B cell (primary cell): ENCODE data around the gene WBP1L. TPM values are rescaled to one million over a fixed set of nuclear protein-coding genes. Genes with fewer than 3 reads are reported as not detected.

Experiments used
- ATAC-seq: fragments of 200-7000 bp; cut with Tn5 transposase; one replicate; pipeline ENCODE4 v1.10.0; 2021; ENCODE audit warnings: low read depth, mild to moderate bottlenecking, moderate number of reproducible peaks, moderate library complexity
- CTCF ChIA-PET: fragments of 350-600 bp; sonication (Branson Sonifier 250); formaldehyde crosslinking; loops from one replicate; lab custom pipeline; 2021; ENCODE audit warnings: antibody characterized with exemption, inconsistent platforms; lab: Charles Lee
- POLR2A ChIA-PET: fragments of 350-600 bp; sonication (Branson Sonifier 250); formaldehyde crosslinking; loops from one replicate; lab custom pipeline; 2021; ENCODE audit warnings: antibody characterized with exemption; lab: Charles Lee
- DNase-seq: peaks from one replicate; pipeline ENCODE4 v3.0.0; 2013
- H2AFZ ChIP-seq: 2 replicates; pipeline ENCODE4 v1.6.1; 2012; ENCODE audit warnings: mild to moderate bottlenecking, low read depth, low read length; ENCODE audit not compliant: insufficient read depth, poor library complexity, severe bottlenecking
- H3K27ac ChIP-seq, 2 donors: 1 replicate in 1 of 2; 2 replicates in 1 of 2; pipeline ENCODE4 v1.5.1; 2012 to 2013; ENCODE audit warnings: low read length in 2 of 2, mild to moderate bottlenecking in 2 of 2, moderate library complexity in 1 of 2
- H3K27me3 ChIP-seq, 4 experiments: fragments of 200-600 bp in 1 of 4; sonication (generic) in 1 of 4; replicated peaks in 1 of 4; 1 replicate in 2 of 4; 2 replicates in 2 of 4; pipeline versions ENCODE4 v1.6.1 to v1.7.0; 2013 to 2016; ENCODE audit warnings: low read length in 3 of 4, mild to moderate bottlenecking in 2 of 4, mixed read lengths in 1 of 4, moderate library complexity in 1 of 4; ENCODE audit not compliant: insufficient read depth in 4 of 4, control insufficient read depth in 3 of 4; ENCODE audit errors: control extremely low read depth in 1 of 4
- H3K36me3 ChIP-seq, 2 experiments: replicated peaks in 1 of 2; 1 replicate in 1 of 2; 2 replicates in 1 of 2; pipeline versions ENCODE4 v1.6.1 to v1.7.1; 2013; ENCODE audit warnings: low read length in 1 of 2; ENCODE audit not compliant: insufficient read depth in 2 of 2, control insufficient read depth in 1 of 2; ENCODE audit errors: control extremely low read depth in 1 of 2, extremely low read depth in 1 of 2
- H3K4me1 ChIP-seq, 2 donors: fragments of 200-600 bp in 1 of 2; sonication (generic) in 1 of 2; 1 replicate in 1 of 2; 2 replicates in 1 of 2; pipeline versions ENCODE4 v1.5.1 to v1.6.1; 2013 to 2017; ENCODE audit warnings: low read length in 2 of 2; ENCODE audit not compliant: control insufficient read depth in 2 of 2, insufficient read depth in 2 of 2
- H3K4me2 ChIP-seq: replicated peaks from 2 replicates; pipeline ENCODE3; 2012; ENCODE audit warnings: mild to moderate bottlenecking, low read depth, low read length; ENCODE audit not compliant: poor library complexity, severe bottlenecking
- H3K4me3 ChIP-seq, 5 experiments: fragments of 200-600 bp in 1 of 5; sonication (generic) in 1 of 5; 1 replicate in 3 of 5; 2 replicates in 2 of 5; pipeline versions ENCODE4 v1.5.1 to v1.7.0; 2011 to 2016; ENCODE audit warnings: low read length in 4 of 5, mild to moderate bottlenecking in 4 of 5, low read depth in 2 of 5, control low read depth in 1 of 5, moderate library complexity in 1 of 5; ENCODE audit not compliant: insufficient read depth in 1 of 5; ENCODE audit errors: control extremely low read depth in 1 of 5, extremely low read depth in 1 of 5
- H3K79me2 ChIP-seq: fragments of 200-600 bp; sonication (generic); one replicate; pipeline ENCODE4 v1.6.0; 2016; ENCODE audit warnings: low read length; ENCODE audit not compliant: control insufficient read depth, insufficient read depth
- H3K9ac ChIP-seq: fragments of 200-600 bp; sonication (generic); 2 replicates; pipeline ENCODE4 v1.6.1; 2017; ENCODE audit warnings: mild to moderate bottlenecking, low read length, moderate library complexity
- H3K9me3 ChIP-seq, 3 donors: one replicate each; pipeline versions ENCODE4 v1.6.1 to v1.7.1; 2013; ENCODE audit warnings: low read length in 2 of 3; ENCODE audit not compliant: control insufficient read depth in 2 of 3, insufficient read depth in 1 of 3; ENCODE audit errors: control extremely low read depth in 1 of 3
- H4K20me1 ChIP-seq: 2 replicates; pipeline ENCODE4 v1.6.0; 2012; ENCODE audit warnings: mild to moderate bottlenecking, low read length; ENCODE audit not compliant: insufficient read depth, control insufficient read depth, poor library complexity, severe bottlenecking
- H3K27ac Mint-ChIP-seq: one replicate; pipeline ENCODE4 v1.8.0; 2021; ENCODE audit warnings: mixed read lengths
- H3K27me3 Mint-ChIP-seq: one replicate; pipeline ENCODE4 v1.8.0; 2021; ENCODE audit warnings: mixed read lengths
- H3K4me1 Mint-ChIP-seq: one replicate; pipeline ENCODE4 v1.8.0; 2021; ENCODE audit warnings: mixed read lengths
- H3K4me3 Mint-ChIP-seq: one replicate; pipeline ENCODE4 v1.8.0; 2021; ENCODE audit warnings: mixed read lengths
- H3K9me3 Mint-ChIP-seq: one replicate; pipeline ENCODE4 v1.8.0; 2022; ENCODE audit warnings: mixed read lengths; ENCODE audit not compliant: insufficient read depth
- EZH2 ChIP-seq: IDR thresholded peaks from 2 replicates; pipeline ENCODE4 v1.6.1; 2012; ENCODE audit warnings: borderline replicate concordance, low read depth, mild to moderate bottlenecking, moderate library complexity, low read length; ENCODE audit not compliant: insufficient read depth, poor library complexity, severe bottlenecking
- WGBS: methylation state at CpG from one replicate; pipeline ENCODE4 v1.1.5; 2013; ENCODE audit warnings: missing lambda C conversion rate; ENCODE audit not compliant: insufficient coverage; 5-methylcytosine and 5-hydroxymethylcytosine counted together
- intact Hi-C: fragments of 100-400 bp; cut with micrococcal nuclease; formaldehyde crosslinking; loops from one replicate; pipeline ENCODE4 v1.10.0; 2022
- polyA plus RNA-seq: library from polyadenylated mRNA; depleted of rRNA; stranded (reverse); fragments of >200 nt; gene quantifications from 2 replicates; pipeline ENCODE4 v1.2.3, GENCODE V29; 2012
- total RNA-seq, 2 donors: library from RNA; stranded (reverse); fragments of 120-200 nt in 1 of 2; gene quantifications; 1 replicate in 1 of 2; 2 replicates in 1 of 2; pipeline versions ENCODE4 v1.2.3 to v1.2.4, GENCODE V29; 2013 to 2022
- TF ChIP-seq, protein P1 (sequence below): fragments of 200-600 bp; IDR thresholded peaks from one replicate; pipeline ENCODE4 v1.8.0; 2022; ENCODE audit warnings: antibody characterized with exemption, mild to moderate bottlenecking

The WBP1L gene
- total and polyA plus RNA-seq, 2 donors (not counting 1 experiment from before 2014, with no cell fraction given) = 14.3 to 43.2 TPM

DNA sequence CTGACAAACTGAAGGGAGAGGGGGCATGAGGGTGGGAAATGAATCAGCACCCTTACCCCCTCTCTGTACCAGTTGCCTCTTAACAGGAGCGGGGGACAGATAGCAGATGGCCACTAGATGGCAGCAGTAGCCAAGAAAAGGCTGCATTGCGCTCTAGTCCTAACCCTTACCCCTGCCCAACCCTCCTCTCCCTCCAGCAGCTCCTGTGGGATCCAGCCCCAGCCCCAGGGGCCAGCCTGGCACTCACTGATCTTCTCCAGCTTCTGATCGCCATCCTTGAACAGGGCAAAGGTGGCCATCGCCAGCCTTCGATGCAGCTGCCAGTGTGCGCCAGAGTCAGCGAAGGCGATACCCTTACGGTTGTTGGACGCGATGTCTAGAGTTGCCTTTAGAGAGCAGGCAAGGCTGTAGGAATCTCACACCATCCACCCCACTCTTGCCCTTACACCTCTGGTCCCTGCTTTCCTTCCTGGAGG lies 91.3 kb downstream of the WBP1L start:
- WGBS = 69% methylated on average over 11 of the region's 11 CpGs
- peaks cover 6% of the 10 kb centered on the region for H3K27me3 Mint-ChIP-seq
- H3K4me1 ChIP-seq = peaks cover 0 to 4% of the 10 kb centered on the region in 2 donors
- DNase-seq (peak; percentile 82), ATAC-seq (peak; percentile 96)
- no peak overlapping the region for H3K27ac Mint-ChIP-seq
- peaks cover 0 to 11% (median 2%) of the 10 kb centered on the region in 4 experiments for H3K27me3 ChIP-seq
- POLR2A ChIA-PET = interaction anchor here (0.6 kb wide), 1 partner anchor 232 kb away, joined by 5 read pairs; no protein-coding TSS in a partner anchor
- no peak overlapping the region for H3K4me3 ChIP-seq
- H4K20me1 ChIP-seq = no peaks in the 10 kb centered on the region
- no peak overlapping the region for H3K27ac ChIP-seq
- intact Hi-C loops = loop anchor here (1.0 to 10.0 kb wide), 3 partner anchors 66 to 650 kb away; no protein-coding TSS in a partner anchor
- H3K9me3 Mint-ChIP-seq = peaks cover 9% of the 10 kb centered on the region
- CTCF ChIA-PET = interaction anchor here (0.6 to 5.2 kb wide), 20 partner anchors 8 to 577 kb away, joined by 3 to 54 read pairs (median 4); partner anchors contain the start of gene RPEL1
- peaks cover 0 to 17% (median 3%) of the 10 kb centered on the region in 3 donors for H3K9me3 ChIP-seq
- H2AFZ ChIP-seq = no peak overlapping the region
- no peak overlapping the region for H3K9ac ChIP-seq
- no peaks in the 10 kb centered on the region for H3K79me2 ChIP-seq
- H3K4me1 Mint-ChIP-seq = peaks cover 2% of the 10 kb centered on the region
- H3K36me3 ChIP-seq = no peaks in the 10 kb centered on the region
- no peak for TF ChIP-seq EZH2
- TF ChIP-seq, protein P1, sequence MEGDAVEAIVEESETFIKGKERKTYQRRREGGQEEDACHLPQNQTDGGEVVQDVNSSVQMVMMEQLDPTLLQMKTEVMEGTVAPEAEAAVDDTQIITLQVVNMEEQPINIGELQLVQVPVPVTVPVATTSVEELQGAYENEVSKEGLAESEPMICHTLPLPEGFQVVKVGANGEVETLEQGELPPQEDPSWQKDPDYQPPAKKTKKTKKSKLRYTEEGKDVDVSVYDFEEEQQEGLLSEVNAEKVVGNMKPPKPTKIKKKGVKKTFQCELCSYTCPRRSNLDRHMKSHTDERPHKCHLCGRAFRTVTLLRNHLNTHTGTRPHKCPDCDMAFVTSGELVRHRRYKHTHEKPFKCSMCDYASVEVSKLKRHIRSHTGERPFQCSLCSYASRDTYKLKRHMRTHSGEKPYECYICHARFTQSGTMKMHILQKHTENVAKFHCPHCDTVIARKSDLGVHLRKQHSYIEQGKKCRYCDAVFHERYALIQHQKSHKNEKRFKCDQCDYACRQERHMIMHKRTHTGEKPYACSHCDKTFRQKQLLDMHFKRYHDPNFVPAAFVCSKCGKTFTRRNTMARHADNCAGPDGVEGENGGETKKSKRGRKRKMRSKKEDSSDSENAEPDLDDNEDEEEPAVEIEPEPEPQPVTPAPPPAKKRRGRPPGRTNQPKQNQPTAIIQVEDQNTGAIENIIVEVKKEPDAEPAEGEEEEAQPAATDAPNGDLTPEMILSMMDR = peak; percentile 89
- H3K4me2 ChIP-seq = no peak overlapping the region
- no peak overlapping the region for H3K4me3 Mint-ChIP-seq

DNA sequence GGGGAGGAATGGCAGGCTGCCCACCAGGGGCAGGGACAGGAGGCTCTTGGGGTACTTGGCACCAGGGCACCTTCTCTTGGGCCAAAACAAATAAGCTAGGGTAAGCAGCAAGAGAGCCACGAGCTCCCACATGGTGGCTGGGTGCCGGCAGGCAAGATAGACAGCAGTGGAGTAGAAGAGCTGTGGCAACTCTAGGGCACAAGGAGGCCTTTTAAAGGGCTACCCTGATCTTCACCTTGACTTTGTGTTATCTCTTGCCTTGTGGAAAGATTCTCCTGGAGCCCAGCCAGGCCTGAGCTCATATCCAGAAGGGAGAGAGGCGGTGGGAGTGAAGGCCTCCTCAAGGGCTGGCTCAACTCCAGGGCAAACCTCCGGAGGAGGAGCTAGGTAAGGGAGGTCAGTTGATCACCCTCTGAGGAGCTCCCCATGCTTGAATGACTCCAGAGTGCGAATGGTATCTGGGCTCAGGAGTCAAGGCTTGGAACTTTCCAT lies 93.5 kb downstream of the WBP1L start, which contains the start of gene CYP17A1:
CYP17A1 (minus strand) TSS at position 184 of the 492 bp plus-strand sequence; CDS start at position 132, 52 bp downstream.
- peaks cover 0 to 4% of the 10 kb centered on the region in 2 donors for H3K4me1 ChIP-seq
- H3K4me2 ChIP-seq = no peak within 1 kb of the TSS
- DNase-seq (no peak), ATAC-seq (no peak)
- peaks cover 9% of the 10 kb centered on the region for H3K9me3 Mint-ChIP-seq
- peaks cover 0 to 17% (median 3%) of the 10 kb centered on the region in 3 donors for H3K9me3 ChIP-seq
- peaks cover 0 to 14% (median 2%) of the 10 kb centered on the region in 4 experiments for H3K27me3 ChIP-seq
- H3K36me3 ChIP-seq = no peaks in the 10 kb centered on the region
- TF ChIP-seq, protein P1 = no peak
- TF ChIP-seq EZH2 = no peak
- peaks cover 2% of the 10 kb centered on the region for H3K4me1 Mint-ChIP-seq
- H3K4me3 ChIP-seq = no peak within 1 kb of the TSS
- H3K27ac Mint-ChIP-seq = peak within 1 kb of the TSS; percentile 23
- no peak within 1 kb of the TSS for H2AFZ ChIP-seq
- ChIA-PET CTCF (interaction anchor here (0.6 to 5.2 kb wide), 12 partner anchors 10 to 646 kb away, joined by 3 to 54 read pairs (median 4); no protein-coding TSS in a partner anchor), POLR2A (interaction anchor here (0.7 kb wide), 1 partner anchor 318 kb away, joined by 4 read pairs; no protein-coding TSS in a partner anchor)
- H3K27ac ChIP-seq = no peak within 1 kb of the TSS
- no peaks in the 10 kb centered on the region for H4K20me1 ChIP-seq
- WGBS = 96% methylated on average over 5 of the region's 5 CpGs
- no peak within 1 kb of the TSS for H3K9ac ChIP-seq
- intact Hi-C loops = loop anchor here (10.0 kb wide), 1 partner anchor 648 kb away; no protein-coding TSS in a partner anchor
- peaks cover 19% of the 10 kb centered on the region for H3K27me3 Mint-ChIP-seq
- H3K79me2 ChIP-seq = no peaks in the 10 kb centered on the region
- no peak within 1 kb of the TSS for H3K4me3 Mint-ChIP-seq
